SKM-1 treated with dmso at 0.1 percent for 144 hours (cell line): ENCODE results near the gene AP5Z1.
"Not testable (repeated sequence)": the region's sequence is repeated elsewhere in the genome, so short reads cannot be mapped to it uniquely, and the experiment has no call there.

Experiments used
- DNase-seq: peaks from one replicate; lab custom pipeline; 2025; ENCODE audit not compliant: unreplicated experiment; lab: John Stamatoyannopoulos, UW

The AP5Z1 gene

DNA sequence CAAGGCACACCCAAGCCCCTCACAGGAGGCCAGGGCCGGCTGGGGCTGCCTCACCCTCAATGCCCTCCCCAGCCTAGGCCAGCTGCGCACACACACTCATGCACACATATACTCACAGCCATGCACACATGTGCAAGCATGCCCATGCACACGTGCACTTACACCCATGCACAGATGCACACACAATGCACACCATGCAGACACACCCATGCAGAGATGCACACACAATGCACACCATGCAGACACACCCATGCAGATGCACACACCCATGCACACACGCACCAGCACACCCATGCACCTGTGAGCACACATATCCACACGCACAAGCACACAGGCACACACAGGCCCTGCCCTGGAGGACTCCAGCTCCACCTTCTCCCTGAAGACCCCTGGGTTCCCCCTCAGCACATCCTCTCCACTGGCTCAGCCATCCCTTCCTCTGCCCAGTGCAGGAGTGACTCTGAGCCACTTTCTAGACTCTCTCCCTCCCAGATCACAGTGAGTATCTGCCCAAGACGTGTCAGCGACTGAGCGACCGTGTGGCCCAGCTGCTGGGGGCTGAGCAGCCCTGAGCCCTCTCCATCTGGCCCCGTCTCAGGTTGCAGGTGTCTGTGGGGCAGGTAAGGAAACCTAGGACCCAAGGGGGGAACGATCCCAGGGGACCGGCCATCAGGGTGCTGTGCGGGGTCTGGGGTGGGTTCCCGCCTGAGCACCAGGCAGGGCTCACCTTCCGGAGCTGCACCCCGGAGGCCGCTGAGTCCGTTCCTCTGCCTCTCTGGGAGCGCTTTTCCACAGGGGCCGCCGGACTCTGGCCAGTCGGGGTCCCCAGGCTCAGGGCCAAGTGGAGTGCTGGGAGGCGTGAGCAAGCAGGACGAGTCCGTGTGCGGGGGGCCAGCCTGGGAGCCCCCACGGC is 25.8 kb downstream of the AP5Z1 start:
- DNase-seq = no peak

DNA sequence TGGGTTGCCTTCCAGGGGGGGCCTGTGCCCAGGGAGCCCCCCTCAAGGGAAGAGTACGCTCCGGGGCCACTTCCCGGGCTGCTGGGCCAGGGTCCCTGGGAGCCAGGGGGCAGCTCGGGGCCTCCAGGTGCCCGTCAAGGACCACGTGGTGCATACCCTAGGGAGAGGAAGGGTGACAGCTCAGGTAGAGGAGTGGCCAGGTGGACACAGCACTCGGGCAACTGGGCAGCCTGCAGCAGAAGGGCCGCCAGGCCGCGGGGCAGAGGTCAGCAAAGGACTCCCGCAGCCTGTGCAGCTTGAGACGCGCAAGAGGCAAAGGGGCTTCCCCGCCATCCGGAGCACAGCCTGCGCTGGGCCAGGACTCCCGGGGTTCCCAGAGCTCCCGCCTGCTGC is 26.4 kb downstream of the AP5Z1 start:
- no peak for DNase-seq

DNA sequence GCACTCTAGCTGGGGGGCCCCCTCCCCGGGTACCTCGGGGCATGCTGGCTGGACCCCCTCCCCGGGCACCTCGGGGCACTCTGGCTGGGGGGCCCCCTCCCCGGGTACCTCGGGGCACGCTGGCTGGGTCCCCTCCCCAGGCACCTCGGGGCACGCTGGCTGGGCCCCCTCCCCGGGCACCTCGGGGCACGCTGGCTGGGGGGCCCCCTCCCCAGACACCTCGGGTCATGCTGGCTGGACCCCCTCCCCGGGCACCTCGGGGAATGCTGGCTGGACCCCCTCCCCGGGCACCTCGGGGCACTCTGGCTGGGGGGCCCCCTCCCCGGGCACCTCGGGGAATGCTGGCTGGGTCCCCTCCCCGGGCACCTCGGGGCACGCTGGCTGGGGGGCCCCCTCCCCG is 27.2 kb downstream of the AP5Z1 start:
- not testable (repeated sequence) for DNase-seq

DNA sequence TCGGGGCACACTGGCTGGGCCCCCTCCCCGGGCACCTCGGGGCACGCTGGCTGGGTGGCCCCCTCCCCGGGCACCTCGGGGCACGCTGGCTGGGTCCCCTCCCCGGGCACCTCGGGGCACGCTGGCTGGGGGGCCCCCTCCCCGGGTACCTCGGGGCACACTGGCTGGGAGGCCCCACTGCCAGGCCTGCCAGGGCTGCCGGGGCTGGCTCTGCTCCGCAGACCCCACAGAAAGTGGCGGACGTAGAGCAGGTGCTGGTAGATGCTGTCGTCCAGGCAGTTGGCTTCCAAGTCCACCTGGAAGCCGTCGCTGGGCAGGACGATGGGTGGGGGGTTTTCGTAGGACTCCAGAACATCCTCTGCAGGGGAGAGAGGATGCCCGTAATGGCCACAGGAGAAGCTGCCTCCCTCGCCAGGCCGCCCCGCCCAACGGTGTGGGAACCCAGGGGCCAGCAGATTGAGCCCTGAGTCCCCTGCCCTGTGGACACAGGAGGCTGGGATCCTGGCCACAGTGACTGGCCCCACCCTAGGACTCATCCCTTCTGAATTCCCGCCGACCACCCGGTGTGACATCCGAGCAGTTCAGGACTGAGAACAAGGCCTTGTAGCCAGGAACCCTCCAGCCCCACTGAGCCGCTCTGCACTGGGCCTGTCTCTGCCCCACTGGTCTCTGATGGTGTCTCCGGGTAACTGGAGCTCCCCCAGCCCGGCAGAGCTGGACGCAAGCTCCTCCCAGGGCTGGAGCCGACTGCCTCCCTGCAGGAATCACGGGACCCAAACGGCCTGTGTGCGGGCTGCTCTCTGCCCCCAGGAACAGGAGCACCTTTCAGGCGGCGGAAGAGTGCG is 28.2 kb downstream of the AP5Z1 start:
- no peak for DNase-seq

DNA sequence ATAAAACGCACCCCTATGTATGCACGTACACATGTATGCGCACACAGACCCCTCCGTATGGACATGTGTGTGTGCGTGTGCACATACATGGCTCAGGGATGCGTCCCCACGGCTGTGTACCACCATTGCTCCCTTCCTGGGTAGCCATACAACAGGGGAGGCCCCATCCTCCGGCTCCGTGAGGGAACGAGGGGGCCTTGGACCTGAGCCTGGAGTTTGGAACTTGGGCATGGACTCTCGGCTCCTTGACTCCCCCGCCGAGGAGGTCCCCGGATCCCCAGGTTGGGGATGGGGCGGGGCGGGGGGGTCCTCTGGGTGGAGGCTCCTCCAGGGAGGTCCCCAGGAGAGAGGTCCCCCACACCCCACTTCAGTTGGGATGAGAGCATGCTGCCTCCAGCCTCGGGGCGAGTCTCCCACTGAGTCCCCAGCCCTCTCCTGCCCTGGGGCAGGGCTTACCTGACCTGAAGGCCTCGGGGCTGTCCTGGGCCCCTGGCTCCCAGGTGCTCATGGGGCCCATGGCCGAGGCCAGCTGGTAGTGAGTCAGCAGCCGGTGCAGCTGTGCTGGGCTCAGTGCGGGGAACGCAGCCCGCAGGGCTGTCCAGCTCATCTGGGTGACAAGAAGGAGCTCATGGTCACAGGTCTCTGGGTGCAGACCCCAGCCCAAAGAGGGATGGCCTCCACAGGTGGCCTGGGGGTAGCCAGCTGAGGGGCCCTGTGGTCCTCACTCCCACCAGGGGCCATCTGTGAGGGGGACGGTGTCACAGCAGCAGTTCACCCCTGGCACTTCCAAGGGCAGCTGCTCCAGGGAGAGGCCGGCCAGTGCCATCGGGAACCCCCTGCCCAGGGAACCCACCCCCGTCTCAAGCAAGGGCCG is 29.9 kb downstream of the AP5Z1 start:
- DNase-seq = no peak

DNA sequence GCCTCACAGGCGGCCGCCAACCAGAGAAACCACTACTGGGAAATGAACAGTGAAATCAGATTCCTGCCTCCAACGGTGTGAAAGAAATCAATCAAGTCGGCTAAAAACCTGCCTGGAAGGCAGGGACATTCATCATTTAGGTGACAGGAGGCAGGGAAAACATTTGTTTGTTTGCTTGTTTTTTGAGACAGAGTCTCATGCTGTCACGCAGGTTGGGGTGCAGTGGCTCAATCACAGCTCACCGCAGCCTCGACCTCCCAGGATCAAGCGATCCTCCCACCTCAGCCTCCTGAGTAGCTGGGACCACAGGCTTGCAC is 30.5 kb downstream of the AP5Z1 start:
- no peak for DNase-seq

DNA sequence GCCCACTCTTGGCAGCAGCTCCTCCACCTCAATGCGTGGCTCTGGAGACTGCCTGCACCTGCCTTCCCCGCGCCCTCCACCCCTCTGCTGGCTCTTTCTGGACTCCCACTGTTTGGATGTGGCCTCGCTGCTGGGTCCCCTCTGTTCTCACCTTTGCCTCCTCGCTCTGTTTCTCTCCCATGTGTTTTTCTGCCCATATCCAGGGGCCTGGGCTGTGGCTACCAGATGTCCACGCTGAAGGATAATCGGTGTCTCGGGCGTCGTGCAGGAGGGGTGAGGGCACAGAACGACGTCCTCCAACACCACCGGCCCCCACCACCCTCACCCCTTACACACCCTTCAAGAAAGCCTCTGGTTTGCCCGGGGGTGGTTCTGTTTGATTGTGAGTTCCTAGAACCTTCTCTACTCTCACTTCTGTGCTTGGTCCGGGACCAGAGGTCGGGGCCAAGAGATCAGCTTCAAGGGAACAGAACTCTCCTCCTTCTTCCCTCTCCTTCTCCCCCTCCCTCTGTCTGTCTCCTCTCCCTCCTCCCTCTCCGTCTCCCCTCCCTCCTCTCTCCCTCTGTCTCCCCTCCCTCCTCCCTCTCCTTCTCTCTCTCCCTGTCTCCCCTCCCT is 31.7 kb downstream of the AP5Z1 start:
- no peak for DNase-seq

DNA sequence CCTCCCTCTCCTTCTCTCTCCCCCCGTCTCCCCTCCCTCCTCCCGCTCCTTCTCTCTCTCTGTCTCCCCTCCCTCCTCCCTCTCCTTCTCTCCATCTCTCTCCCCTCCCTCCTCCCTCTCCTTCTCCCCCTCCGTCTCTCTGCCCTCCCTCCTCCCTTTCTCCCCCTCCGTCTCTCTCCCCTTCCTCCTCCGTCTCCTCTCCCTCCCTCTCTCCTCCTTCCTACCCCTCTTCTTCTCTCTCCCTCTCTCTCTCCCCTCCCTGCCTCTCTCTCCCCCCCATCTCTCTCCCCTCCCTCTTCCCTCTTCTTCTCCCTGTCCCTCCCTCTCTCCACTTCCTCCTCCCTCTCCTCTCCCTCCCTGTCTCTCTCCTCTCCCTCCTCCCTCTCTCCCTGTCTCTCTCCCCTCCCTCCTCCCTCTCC is 32.2 kb downstream of the AP5Z1 start:
- DNase-seq = no peak

DNA sequence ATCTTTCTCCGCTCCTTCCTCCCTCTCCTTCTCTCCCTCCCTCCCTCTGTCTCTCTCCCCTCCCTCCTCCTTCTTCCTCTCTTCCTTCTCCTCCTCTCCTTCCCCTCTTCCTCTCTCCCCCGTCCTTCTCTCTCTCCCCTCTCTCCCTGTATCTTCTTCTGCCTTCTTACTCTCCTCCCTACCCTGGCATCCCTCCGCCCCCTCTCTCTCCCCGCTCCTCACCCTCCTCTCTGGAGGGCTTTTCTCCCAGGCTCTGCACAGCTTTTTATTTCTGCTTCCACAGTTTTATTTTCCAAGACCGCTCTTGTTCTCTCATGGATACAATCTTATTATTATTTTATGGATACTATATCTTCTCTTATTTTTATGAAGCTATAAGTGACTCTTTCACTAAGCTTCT is 32.6 kb downstream of the AP5Z1 start:
- no peak for DNase-seq

DNA sequence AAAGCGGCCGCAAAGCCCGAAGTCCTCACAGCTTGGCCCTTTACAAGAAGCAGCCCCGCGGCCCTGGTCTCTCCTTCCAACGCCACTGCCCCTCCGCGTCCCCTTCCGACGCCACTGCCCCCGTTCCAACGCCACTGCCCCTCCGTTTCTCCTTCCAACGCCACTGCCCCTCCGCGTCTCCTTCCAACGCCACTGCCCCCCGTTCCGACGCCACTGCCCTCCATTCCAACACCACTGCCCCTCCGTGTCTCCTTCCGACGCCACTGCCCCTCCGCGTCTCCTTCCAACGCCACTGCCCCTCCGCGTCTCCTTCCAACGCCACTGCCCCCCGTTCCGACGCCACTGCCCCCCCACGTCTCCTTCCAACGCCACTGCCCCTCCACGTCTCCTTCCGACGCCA is 33.1 kb downstream of the AP5Z1 start:
- no peak for DNase-seq

DNA sequence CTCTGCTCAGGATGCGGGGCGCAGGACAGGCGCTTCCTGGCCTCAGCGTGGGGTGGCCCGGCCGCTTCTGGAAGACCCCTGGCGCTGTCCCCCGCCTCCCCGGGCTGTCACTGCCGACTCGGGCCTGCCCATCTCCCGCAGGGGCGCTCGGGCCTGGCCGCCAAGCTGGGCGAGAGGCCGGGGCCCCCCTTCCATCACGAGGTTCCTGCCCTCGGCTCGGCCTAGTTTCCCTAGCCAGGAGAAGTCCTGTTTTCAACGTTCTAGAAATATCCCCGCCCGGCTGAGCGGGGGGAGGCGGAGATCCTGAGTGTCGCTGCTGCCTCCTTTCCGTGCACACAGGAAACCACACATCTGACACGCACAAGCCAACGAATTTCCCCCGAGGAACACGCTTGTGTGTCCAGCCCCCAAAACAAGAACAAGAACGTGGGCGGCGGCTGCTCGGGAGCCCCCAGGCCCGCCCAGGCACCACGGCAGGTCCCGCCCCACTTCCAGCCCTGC is 33.7 kb downstream of the AP5Z1 start:
- DNase-seq = no peak

DNA sequence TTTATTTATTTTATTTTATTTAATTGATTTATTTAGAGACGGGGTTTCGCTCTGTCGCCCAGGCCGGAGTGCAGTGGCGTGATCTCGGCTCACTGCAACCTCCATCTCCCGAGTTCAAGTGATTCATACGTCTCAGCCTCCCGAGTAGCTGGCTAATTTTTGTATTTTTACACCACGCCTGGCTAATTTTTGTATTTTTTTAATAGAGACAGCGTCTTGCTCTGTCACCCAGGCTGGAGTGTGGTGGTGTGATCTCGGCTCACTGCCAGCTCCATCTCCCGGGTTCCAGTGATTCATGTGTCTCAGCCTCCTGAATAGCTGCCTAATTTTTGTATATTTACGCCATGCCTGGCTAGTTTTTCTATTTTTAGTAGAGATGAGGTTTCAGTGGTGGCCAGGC is 34.2 kb downstream of the AP5Z1 start:
- no peak for DNase-seq

DNA sequence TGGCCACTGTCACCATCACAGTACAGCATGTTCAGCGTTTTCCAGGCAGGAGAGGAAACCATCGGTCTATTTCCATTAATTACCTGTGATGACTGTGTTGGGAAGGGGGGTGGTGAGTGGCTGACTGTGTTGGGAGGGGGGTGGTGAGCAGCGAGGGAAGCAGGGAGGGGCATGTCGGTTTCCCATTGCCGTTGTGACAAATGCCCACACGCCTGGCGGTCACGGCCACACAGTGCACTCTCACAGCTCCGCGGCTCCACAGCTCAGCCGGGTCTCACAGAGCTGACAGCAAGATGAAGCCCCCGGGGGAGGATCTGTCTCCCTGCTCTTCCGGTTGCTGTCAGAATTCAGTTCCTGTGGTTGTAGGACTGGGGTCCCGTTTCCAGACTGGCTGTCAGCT is 39.0 kb downstream of the AP5Z1 start:
- DNase-seq = no peak

DNA sequence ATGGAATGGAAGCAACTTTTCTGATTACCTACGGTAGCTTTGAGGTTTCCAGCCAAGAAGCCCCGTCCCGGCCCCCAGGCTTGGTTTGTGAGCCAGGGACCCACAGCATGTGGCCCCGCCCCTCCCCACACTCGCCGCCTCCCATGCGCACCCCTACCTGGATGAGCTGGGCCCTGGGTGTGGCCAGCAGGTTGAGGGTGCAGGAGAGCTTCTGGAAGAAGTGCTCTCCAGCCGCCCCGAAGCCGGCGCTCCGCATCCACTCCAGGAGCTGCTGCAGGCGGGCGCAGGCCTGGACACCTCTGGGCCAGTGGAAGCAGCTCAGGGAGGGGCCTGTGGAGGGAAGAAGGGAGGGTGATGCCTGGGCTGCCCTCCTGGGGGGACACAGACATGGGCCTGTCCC is 39.7 kb downstream of the AP5Z1 start:
- DNase-seq = no peak

DNA sequence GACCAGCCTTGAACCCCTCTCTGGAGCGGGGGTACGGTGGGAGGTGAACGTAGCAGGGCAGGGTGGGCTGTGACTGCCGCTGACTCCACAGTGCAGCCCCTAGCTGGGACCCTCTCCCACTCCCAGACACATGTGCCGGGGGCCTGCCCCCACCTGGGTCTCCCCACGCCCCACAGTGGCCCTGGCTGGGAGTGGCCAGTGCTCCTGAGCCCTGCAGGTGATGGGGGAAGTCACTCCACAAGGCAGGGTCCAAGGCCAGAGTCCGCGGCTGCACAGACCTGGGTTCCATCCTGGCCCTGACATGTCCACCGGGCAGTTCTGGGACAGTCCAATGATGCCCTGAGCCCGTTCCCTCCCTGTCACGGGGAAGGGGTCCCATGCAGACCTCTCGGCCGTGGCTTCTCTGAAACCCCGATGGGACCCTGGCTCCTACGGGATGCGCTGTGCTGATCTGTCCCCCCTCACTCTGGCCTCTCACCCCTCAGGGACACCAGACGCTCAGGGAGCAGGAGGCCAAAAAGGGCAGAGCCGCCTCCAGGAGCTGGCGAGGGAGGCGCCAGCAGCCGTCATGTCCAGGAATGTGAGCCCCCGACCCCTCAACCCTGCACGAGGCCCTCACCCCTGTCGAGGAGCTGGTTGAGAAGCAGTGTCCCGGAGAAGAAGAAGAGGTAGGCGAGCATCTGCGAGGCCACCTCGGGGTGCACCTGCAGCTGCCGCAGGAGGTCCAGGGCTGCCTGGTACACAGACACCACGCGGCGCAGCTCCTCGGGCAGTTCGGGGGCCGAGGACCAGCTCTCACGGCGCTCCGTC is 40.4 kb downstream of the AP5Z1 start:
- DNase-seq = no peak

DNA sequence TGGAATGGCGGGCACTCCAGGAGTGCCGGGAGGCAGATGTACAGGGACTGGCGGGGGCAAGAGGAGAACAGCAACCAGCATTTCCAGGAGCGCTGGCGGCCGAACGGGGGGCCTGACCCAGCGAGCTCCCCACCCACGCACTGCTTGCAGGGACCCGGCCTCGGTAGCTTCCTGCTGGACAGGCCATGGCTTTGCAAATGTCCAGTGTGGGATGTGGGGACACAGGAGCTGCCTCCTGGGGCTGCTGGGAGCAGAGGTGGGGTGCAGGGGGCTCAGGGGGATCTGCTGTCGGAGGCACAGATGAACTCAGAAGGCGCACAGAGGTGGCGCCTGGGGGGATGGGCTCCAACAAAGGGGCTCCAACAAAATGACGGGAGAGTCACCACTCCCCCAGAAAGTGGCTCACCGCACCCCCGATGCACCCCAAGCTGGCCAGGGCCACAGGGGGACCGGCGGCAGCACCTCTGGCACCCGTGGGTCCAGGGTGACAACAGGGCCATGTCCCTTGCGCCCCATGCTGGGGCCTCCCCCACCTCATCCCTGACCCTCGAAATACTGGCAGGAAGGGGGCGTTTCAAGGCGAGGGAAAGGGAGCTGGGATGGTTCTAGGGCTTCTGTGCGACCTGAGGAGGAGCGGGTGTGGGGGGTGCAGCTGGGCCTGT is 41.1 kb downstream of the AP5Z1 start:
- DNase-seq = no peak

DNA sequence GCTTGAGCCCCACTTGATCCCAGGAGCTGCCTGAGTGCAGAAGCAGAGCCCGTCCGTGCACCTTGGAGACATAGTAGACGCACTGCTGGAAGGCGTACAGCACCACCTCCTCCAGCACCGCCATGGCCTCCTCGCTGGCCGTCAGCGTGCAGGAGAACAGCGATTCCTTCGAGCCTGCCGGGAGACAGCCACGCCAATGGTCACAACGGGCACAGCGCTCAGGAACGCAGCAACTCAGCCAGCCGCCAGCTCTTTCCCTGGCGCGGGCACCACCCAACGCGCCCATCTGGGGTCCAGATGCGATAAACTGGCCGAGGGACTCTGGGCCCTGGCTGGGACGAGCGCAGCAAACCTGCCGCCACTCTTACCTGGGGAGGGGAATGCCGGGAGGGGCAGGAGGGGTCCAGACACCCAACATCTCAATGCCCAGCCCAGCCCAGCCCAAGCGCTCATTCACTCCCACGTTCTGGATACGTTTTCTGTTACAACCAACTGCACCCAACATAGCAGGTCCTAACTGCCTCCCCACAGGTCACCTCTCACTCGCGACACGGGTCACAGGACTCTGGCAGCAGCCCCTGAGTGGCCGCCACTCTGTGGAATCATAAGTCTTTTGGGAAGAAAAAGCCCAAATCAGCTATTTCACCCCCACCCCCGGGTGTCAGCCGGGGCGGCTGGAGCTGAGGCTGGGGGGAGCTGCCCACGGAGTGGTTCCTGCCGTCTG is 41.9 kb downstream of the AP5Z1 start:
- no peak for DNase-seq

DNA sequence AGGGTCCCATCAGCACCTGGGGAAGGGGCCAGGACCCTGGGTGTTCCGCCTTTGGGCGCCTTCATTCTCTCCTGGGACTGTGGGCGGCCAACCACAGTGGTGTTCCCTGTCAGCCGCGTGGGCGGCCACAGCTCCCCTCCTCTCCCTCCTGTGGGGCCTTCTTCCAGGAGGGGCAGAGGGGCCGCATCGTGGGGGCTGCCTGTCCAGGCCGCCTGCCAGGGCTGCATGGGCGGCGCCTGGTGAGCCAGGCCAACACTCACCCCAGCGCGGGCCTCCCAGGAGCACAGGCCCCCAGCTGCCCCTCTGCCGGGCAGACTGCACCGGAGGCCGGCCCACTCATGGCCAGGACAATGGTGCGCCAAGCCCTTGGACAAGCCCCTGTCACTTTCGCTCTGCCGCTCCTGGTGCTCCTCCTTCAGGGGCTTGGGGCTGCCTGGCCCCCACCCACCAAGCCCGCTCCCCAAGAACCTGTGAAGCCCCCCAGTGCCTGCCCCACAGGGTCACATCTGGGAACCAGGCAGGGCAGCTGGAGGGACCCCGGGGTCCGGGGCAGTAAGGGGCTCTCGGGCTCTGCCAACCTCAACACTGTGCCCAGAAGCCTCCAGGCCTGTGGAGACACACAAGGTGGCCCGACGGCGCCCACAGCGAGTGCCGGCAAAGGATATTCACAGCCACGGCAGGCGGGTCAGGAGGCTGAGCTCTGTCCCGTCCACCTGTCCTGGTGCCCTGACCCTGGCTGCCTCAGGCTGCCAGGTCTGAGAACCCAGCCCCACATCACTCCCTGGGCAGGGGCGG is 42.8 kb downstream of the AP5Z1 start:
- no peak for DNase-seq
